Endothelial cell of umbilical vein (primary cell): ENCODE measurements around the gene LCOR. TPM values are rescaled to one million over a fixed set of nuclear protein-coding genes. Genes with fewer than 3 reads are reported as not detected.

ENCODE experiments used
- BruUV-seq: library from RNA; stranded (reverse); fragments of 400-500 nt; replicated peaks from 2 replicates; lab custom pipeline; 2021; lab: Mats Ljungman, UMichigan
- CTCF ChIA-PET: fragments of 300-600, 350-600 bp; sonication (Branson Sonifier 250); formaldehyde crosslinking; loops from one replicate; lab custom pipeline; 2021; ENCODE audit warnings: antibody characterized with exemption, inconsistent platforms; lab: Charles Lee
- POLR2A ChIA-PET: fragments of 300-600, 350-600 bp; sonication (Branson Sonifier 250); formaldehyde crosslinking; loops from one replicate; lab custom pipeline; 2021; ENCODE audit warnings: antibody characterized with exemption, inconsistent platforms; lab: Charles Lee
- DNase-seq: peaks from one replicate; pipeline ENCODE4 v3.0.0-alpha.2; 2011; ENCODE audit warnings: low read depth, low spot score
- FAIRE-seq: peaks from 2 replicates; lab custom pipeline; 2011; peaks lifted over from hg19 to GRCh38; lab: Jason Lieb, UNC
- H2AFZ ChIP-seq: 2 replicates; pipeline ENCODE4 v1.6.0; 2012; ENCODE audit warnings: low read depth, low read length, control low read depth, inconsistent platforms
- H3K27ac ChIP-seq: 2 replicates; pipeline ENCODE4 v1.5.1; 2011; ENCODE audit warnings: low read depth, mild to moderate bottlenecking, control low read depth, low read length, moderate library complexity; ENCODE audit not compliant: insufficient read depth
- H3K27me3 ChIP-seq, 2 experiments: 2 replicates each; pipeline versions ENCODE4 v1.6.0 to v1.6.1; 2011; ENCODE audit warnings: low read length in 2 of 2, mixed read lengths in 1 of 2; ENCODE audit not compliant: control insufficient read depth in 2 of 2, insufficient read depth in 2 of 2
- H3K36me3 ChIP-seq, 2 experiments: 2 replicates in 1 of 2; 3 replicates in 1 of 2; pipeline ENCODE4 v1.5.1; 2011; ENCODE audit warnings: low read length in 2 of 2, mild to moderate bottlenecking in 1 of 2, moderate library complexity in 1 of 2; ENCODE audit not compliant: control insufficient read depth in 2 of 2, insufficient read depth in 2 of 2; ENCODE audit errors: extremely low read depth in 1 of 2
- H3K4me1 ChIP-seq: 3 replicates; pipeline ENCODE4 v1.5.1; 2011; ENCODE audit warnings: mild to moderate bottlenecking, low read length; ENCODE audit not compliant: control insufficient read depth, insufficient read depth; ENCODE audit errors: extremely low read depth
- H3K4me2 ChIP-seq: 2 replicates; pipeline ENCODE4 v1.6.1; 2011; ENCODE audit warnings: low read length, control low read depth, mixed read lengths; ENCODE audit not compliant: insufficient read depth
- H3K4me3 ChIP-seq, 3 experiments: fragments of 200-600 bp in 1 of 3; sonication (generic), shearing (Covaris generic) in 1 of 3; replicated peaks in 1 of 3; 2 replicates each; pipeline ENCODE4 v1.5.1; 2011 to 2016; ENCODE audit warnings: control low read depth in 3 of 3, low read length in 3 of 3, mild to moderate bottlenecking in 2 of 3, inconsistent platforms in 1 of 3, low read depth in 1 of 3, moderate library complexity in 1 of 3; ENCODE audit not compliant: insufficient read depth in 1 of 3
- H3K79me2 ChIP-seq: 2 replicates; pipeline ENCODE4 v1.6.0; 2012; ENCODE audit warnings: low read length, inconsistent platforms; ENCODE audit not compliant: control insufficient read depth, insufficient read depth
- H3K9ac ChIP-seq: replicated peaks from 2 replicates; pipeline ENCODE3; 2011; ENCODE audit warnings: low read length, control low read depth; ENCODE audit not compliant: insufficient read depth; ENCODE audit errors: extremely low read depth
- H3K9me1 ChIP-seq: replicated peaks from 3 replicates; pipeline ENCODE4 v1.6.0; 2011; ENCODE audit warnings: mild to moderate bottlenecking, low read length; ENCODE audit not compliant: control insufficient read depth, insufficient read depth; ENCODE audit errors: extremely low read depth
- H3K9me3 ChIP-seq: replicated peaks from 2 replicates; pipeline ENCODE4 v1.5.1; 2012; ENCODE audit warnings: low read length, inconsistent platforms; ENCODE audit not compliant: control insufficient read depth, insufficient read depth
- H4K20me1 ChIP-seq: replicated peaks from 2 replicates; pipeline ENCODE3; 2011; ENCODE audit warnings: mild to moderate bottlenecking, low read length; ENCODE audit not compliant: control insufficient read depth, insufficient read depth; ENCODE audit errors: extremely low read depth
- CTCF ChIP-seq, 2 donors: IDR thresholded peaks; 1 replicate in 1 of 2; 2 replicates in 1 of 2; pipeline ENCODE4 v1.5.1; 2011; ENCODE audit warnings: low read length in 2 of 2, mild to moderate bottlenecking in 2 of 2, moderate library complexity in 2 of 2, control low read depth in 1 of 2, inconsistent platforms in 1 of 2, low read depth in 1 of 2; ENCODE audit not compliant: insufficient read depth in 1 of 2; ENCODE audit errors: extremely low read depth in 1 of 2
- EZH2 ChIP-seq: IDR thresholded peaks from 2 replicates; pipeline ENCODE4 v1.6.1; 2012; ENCODE audit warnings: borderline replicate concordance, low read depth, mild to moderate bottlenecking, moderate library complexity, low read length, inconsistent platforms; ENCODE audit not compliant: severe bottlenecking
- FOS ChIP-seq: IDR thresholded peaks from 2 replicates; pipeline ENCODE4 v1.6.1; 2011; ENCODE audit warnings: mild to moderate bottlenecking, low read length, moderate library complexity, borderline replicate concordance; ENCODE audit not compliant: insufficient read depth
- GATA2 ChIP-seq: IDR thresholded peaks from 2 replicates; pipeline ENCODE4 v1.7.0; 2011; ENCODE audit warnings: low read depth, mild to moderate bottlenecking, moderate library complexity, mixed read lengths, low read length; ENCODE audit not compliant: insufficient read length, insufficient read depth
- JUN ChIP-seq: IDR thresholded peaks from 2 replicates; pipeline ENCODE4 v1.6.1; 2011; ENCODE audit warnings: borderline replicate concordance, low read depth; ENCODE audit not compliant: insufficient read length, insufficient read depth
- MAX ChIP-seq: IDR thresholded peaks from 2 replicates; pipeline ENCODE4 v1.6.1; 2011; ENCODE audit not compliant: insufficient read depth, insufficient read length
- MYC ChIP-seq: IDR thresholded peaks from one replicate; pipeline ENCODE4 v1.6.1; 2011; ENCODE audit warnings: mild to moderate bottlenecking, low read depth, low read length
- POLR2A ChIP-seq: IDR thresholded peaks from 2 replicates; pipeline ENCODE4 v1.6.1; 2012; ENCODE audit warnings: low read depth, mild to moderate bottlenecking, control low read depth, low read length
- POLR2AphosphoS5 ChIP-seq: IDR thresholded peaks from 2 replicates; pipeline ENCODE4 v1.6.1; 2012; ENCODE audit warnings: low read depth, mild to moderate bottlenecking, control low read depth, low read length, moderate library complexity; ENCODE audit not compliant: insufficient read depth
- dilution Hi-C: fragments of 300-500 bp; cut with MboI; formaldehyde crosslinking; loops from one replicate; pipeline ENCODE4 v1.15.0; 2019; ENCODE audit warnings: low sequenced_read_pairs; ENCODE audit not compliant: extremely low pct_ligation_motif_present
- intact Hi-C: fragments of 100-400 bp; cut with micrococcal nuclease; formaldehyde crosslinking; loops from one replicate; pipeline ENCODE4 v1.10.0; 2022
- polyA plus RNA-seq, 4 experiments: library from polyadenylated mRNA; depleted of rRNA in 3 of 4; stranded (reverse) in 3 of 4; unstranded in 1 of 4; fragments of >200 nt; gene quantifications; 2 replicates each; pipeline versions ENCODE4 v1.2.1 to v1.2.3, GENCODE V29; 2011 to 2012; ENCODE audit warnings: missing spikeins in 1 of 4
- total RNA-seq: library from RNA; stranded (reverse); gene quantifications from 2 replicates; pipeline ENCODE4 v1.2.3, GENCODE V29; 2021

LCOR gene
- total and polyA plus RNA-seq, 2 donors (not counting 3 experiments of a cell fraction or from before 2014, with no cell fraction given), result 11.6 to 39.0 TPM

GRCh38 chr10:96889415-96890171 is 57.5 kb downstream of the LCOR start:
- ChIA-PET CTCF (no interaction called here), POLR2A (no interaction called here)
- Histone ChIP-seq H3K36me3 (no peaks in the 10 kb centered on the region), H3K4me2 (no peak overlapping the region), H3K79me2 (peaks cover 72% of the 10 kb centered on the region), H3K4me1 (no peaks in the 10 kb centered on the region), H3K9me3 (no peaks in the 10 kb centered on the region), H3K27me3 (no peaks in the 10 kb centered on the region), H3K4me3 (no peak overlapping the region), H3K9ac (no peak overlapping the region), H4K20me1 (peaks cover 16% of the 10 kb centered on the region), H3K27ac (no peak overlapping the region), H2AFZ (no peak overlapping the region), H3K9me1 (no peaks in the 10 kb centered on the region)
- TF ChIP-seq POLR2AphosphoS5 (no peak), GATA2 (no peak), MAX (no peak), EZH2 (no peak), MYC (no peak), POLR2A (no peak), JUN (no peak), FOS (no peak), CTCF (IDR thresholded peaks at IDR 0.05; ENCODE audit: extremely low read depth in 1 of 2, insufficient read depth in 1 of 2, low read depth in 1 of 2, low read length in 2 of 2) (no peak)
- no TSS peak for BruUV-seq
- DNase-seq (no peak), FAIRE-seq (no peak)
- dilution Hi-C loops (no loop called here), intact Hi-C loops (no loop called here)
